Uterus (tissue), 4 donors: Measurements from ENCODE around the gene AEBP1. TPM values are rescaled to one million over a fixed set of nuclear protein-coding genes. Genes with fewer than 3 reads are reported as not detected.

ENCODE experiments used
- DNase-seq, 2 donors: peaks; one replicate each; pipeline ENCODE4 v3.0.0-alpha.2; 2019 to 2020
- H3K27ac ChIP-seq, 2 donors: fragments of 200-600 bp; sonication (generic); 1 replicate in 1 of 2; 2 replicates in 1 of 2; pipeline ENCODE4 v1.5.1; 2016 to 2018
- H3K27me3 ChIP-seq, 2 donors: fragments of 200-600 bp; sonication (generic); one replicate each; pipeline ENCODE4 v1.5.1; 2018 to 2019; ENCODE audit warnings: control low read depth in 1 of 2
- H3K36me3 ChIP-seq, 2 donors: fragments of 200-600 bp; sonication (generic); one replicate each; pipeline ENCODE4 v1.5.1; 2019; ENCODE audit warnings: control low read depth in 1 of 2
- H3K4me1 ChIP-seq, 2 donors: fragments of 200-600 bp; sonication (generic); one replicate each; pipeline ENCODE4 v1.5.1; 2018 to 2019; ENCODE audit warnings: control low read depth in 1 of 2
- H3K4me3 ChIP-seq, 2 donors: fragments of 200-600 bp; sonication (generic); 1 replicate in 1 of 2; 2 replicates in 1 of 2; pipeline ENCODE4 v1.5.1; 2018 to 2019; ENCODE audit warnings: mild to moderate bottlenecking in 1 of 2
- H3K9me3 ChIP-seq, 2 donors: fragments of 200-600 bp; sonication (generic); one replicate each; pipeline ENCODE4 v1.5.1; 2019; ENCODE audit warnings: control low read depth in 1 of 2
- POLR2A ChIP-seq, 2 donors: fragments of 450-650 bp; IDR thresholded peaks; one replicate each; pipeline ENCODE4 v1.6.1; 2016; ENCODE audit warnings: antibody characterized with exemption in 2 of 2, mild to moderate bottlenecking in 1 of 2, moderate library complexity in 1 of 2
- intact Hi-C: fragments of 100-400 bp; cut with DNase I; formaldehyde crosslinking; loops from one replicate; pipeline ENCODE4 v1.15.1; 2023; ENCODE audit warnings: low total_unique reads
- total RNA-seq, 4 donors: library from RNA; depleted of rRNA in 3 of 4; stranded (reverse); fragments of >200 nt in 3 of 4; gene quantifications; one replicate each; pipeline versions ENCODE4 v1.1.0 to v1.2.4, GENCODE V29; 2014 to 2023
- TF ChIP-seq, protein P1 (sequence below), 4 experiments: fragments of 200-600 bp in 2 of 4; fragments of 450-650 bp in 2 of 4; sonication (generic) in 2 of 4; IDR thresholded peaks; one replicate each; pipeline ENCODE4 v1.5.1; 2016 to 2019; ENCODE audit warnings: antibody characterized with exemption in 4 of 4, mild to moderate bottlenecking in 2 of 4, moderate library complexity in 1 of 4
- donor health status: DM: yes; HTN: yes; CAD: no.

The AEBP1 gene
- total RNA-seq, 4 donors from 2014 or later, result 88.9 to 395 (median 303) TPM

- no peaks in the 10 kb centered on the region for H3K9me3 ChIP-seq
- intact Hi-C loops, result no loop called here
- no peaks in the 10 kb centered on the region for H3K36me3 ChIP-seq
- H3K4me3 ChIP-seq, result no peak overlapping the region
- no peaks in the 10 kb centered on the region for H3K27me3 ChIP-seq
- TF ChIP-seq, protein P1, sequence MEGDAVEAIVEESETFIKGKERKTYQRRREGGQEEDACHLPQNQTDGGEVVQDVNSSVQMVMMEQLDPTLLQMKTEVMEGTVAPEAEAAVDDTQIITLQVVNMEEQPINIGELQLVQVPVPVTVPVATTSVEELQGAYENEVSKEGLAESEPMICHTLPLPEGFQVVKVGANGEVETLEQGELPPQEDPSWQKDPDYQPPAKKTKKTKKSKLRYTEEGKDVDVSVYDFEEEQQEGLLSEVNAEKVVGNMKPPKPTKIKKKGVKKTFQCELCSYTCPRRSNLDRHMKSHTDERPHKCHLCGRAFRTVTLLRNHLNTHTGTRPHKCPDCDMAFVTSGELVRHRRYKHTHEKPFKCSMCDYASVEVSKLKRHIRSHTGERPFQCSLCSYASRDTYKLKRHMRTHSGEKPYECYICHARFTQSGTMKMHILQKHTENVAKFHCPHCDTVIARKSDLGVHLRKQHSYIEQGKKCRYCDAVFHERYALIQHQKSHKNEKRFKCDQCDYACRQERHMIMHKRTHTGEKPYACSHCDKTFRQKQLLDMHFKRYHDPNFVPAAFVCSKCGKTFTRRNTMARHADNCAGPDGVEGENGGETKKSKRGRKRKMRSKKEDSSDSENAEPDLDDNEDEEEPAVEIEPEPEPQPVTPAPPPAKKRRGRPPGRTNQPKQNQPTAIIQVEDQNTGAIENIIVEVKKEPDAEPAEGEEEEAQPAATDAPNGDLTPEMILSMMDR (IDR thresholded peaks at IDR 0.05), result no peak
- no peak for TF ChIP-seq POLR2A (IDR thresholded peaks at IDR 0.05)
- peaks cover 0 to 3% of the 10 kb centered on the region in 2 donors for H3K4me1 ChIP-seq
- DNase-seq, result no peak
- H3K27ac ChIP-seq, result no peak overlapping the region
Observed at GRCh38 chr7:44117801-44118429, 13.8 kb downstream of the AEBP1 start.

DNA sequence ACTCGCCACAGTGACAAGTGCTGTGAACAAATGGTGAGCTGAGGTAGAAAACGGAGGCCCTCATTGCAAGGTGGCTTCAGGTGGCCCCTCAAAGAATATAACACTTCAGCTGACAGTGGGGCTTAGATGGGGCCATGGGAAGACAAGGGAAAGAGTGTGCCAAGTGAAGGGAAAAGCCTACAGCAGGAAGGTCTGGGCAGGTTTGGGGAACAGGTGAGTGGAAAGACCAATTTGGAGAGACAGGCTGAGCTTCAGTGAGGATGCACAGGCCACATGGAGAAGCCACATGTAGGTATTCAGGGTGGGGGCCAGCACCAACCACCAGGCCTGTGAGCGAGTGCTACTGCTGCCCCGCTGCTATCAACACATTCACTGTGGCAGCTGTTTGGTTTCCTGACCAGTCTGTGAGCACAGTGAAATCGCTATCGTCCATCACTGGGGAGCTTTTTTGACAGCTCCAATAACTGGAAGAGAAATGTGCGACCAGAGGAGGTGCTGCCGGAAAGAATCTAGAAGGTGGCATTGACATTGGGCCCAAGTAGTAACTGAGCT is 15.8 kb downstream of the AEBP1 start:
- DNase-seq, result no peak
- intact Hi-C loops, result no loop called here
- peaks cover 0 to 3% of the 10 kb centered on the region in 2 donors for H3K4me1 ChIP-seq
- no peak for TF ChIP-seq POLR2A (IDR thresholded peaks at IDR 0.05)
- TF ChIP-seq, protein P1 (IDR thresholded peaks at IDR 0.05), result no peak
- no peak overlapping the region for H3K27ac ChIP-seq
- H3K27me3 ChIP-seq, result no peaks in the 10 kb centered on the region
- no peaks in the 10 kb centered on the region for H3K9me3 ChIP-seq
- H3K36me3 ChIP-seq, result no peaks in the 10 kb centered on the region
- H3K4me3 ChIP-seq, result no peak overlapping the region

DNA sequence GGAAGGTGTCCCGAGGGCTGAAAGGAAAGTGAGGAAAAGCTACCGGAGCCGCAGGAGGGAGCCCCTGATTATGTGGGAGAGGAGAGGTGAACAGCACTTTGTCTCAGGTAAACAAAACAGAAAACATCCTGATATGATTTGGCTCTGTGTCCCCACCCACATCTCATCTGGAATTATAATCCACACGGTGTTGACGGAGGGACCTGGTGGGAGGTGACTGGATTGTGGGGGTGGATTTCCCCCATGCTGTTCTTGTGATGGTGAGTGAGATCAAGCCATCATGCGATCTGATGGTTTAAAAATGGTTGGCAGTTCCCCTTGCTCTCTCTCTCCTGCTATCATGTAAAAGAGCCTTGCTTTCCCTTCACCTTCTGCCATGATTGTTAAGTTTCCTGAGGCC is 16.2 kb downstream of the AEBP1 start:
- DNase-seq, result no peak
- H3K4me1 ChIP-seq, result peaks cover 0 to 3% of the 10 kb centered on the region in 2 donors
- no peaks in the 10 kb centered on the region for H3K9me3 ChIP-seq
- H3K27ac ChIP-seq, result no peak overlapping the region
- intact Hi-C loops, result no loop called here
- H3K27me3 ChIP-seq, result no peaks in the 10 kb centered on the region
- TF ChIP-seq, protein P1 (IDR thresholded peaks at IDR 0.05), result no peak
- TF ChIP-seq POLR2A (IDR thresholded peaks at IDR 0.05), result no peak
- no peak overlapping the region for H3K4me3 ChIP-seq
- no peaks in the 10 kb centered on the region for H3K36me3 ChIP-seq

DNA sequence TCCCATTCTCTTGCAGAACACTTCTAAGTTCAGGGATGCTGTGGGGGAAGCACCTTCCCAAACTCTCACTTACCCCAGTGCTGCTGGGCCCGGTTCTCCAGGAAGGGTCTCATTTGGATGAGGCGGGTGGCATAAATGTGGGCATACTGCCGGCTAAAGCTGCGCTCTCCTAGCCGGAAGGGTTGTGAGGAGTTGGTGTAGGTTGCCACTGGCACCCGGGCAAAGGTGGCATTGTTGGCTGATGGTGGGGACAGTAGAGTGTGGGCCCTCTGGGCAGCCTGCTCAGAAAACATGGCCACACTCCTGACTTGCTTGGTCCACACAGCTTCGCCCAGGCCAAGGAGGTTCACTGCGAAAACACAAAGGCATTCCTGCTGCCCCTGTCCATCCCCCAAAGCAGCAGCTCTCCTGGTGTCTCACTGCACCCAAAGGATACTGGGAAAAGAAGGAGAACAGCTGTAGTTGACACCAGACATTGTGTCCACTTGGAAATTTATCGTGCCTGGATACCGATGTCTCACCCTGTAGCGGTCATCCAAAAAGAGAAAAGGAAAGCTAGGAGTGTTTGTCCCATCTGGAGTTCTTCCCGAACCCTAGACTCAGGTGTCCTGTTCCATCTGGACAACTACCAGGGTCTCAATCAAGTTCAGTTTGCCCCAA is 17.7 kb downstream of the AEBP1 start:
- H3K27ac ChIP-seq, result peak overlapping the region in 1 of 2 donors; percentile 92
- intact Hi-C loops, result no loop called here
- H3K27me3 ChIP-seq, result no peaks in the 10 kb centered on the region
- peak overlapping the region in 1 of 2 donors; percentile 97 for H3K4me3 ChIP-seq
- DNase-seq, result no peak
- TF ChIP-seq POLR2A (IDR thresholded peaks at IDR 0.05), result no peak
- TF ChIP-seq, protein P1 (IDR thresholded peaks at IDR 0.05), result no peak
- peaks cover 0 to 3% of the 10 kb centered on the region in 2 donors for H3K4me1 ChIP-seq
- no peaks in the 10 kb centered on the region for H3K36me3 ChIP-seq
- H3K9me3 ChIP-seq, result no peaks in the 10 kb centered on the region

GRCh38 chr7:44122529-44122928 is 18.4 kb downstream of the AEBP1 start:
- no peaks in the 10 kb centered on the region for H3K9me3 ChIP-seq
- no peak for DNase-seq
- peak overlapping the region; percentile 60 to 92 for H3K27ac ChIP-seq
- peak overlapping the region; percentile 56 to 97 for H3K4me3 ChIP-seq
- TF ChIP-seq POLR2A (IDR thresholded peaks at IDR 0.05), result no peak
- TF ChIP-seq, protein P1 (IDR thresholded peaks at IDR 0.05), result no peak
- H3K4me1 ChIP-seq, result peaks cover 0 to 3% of the 10 kb centered on the region in 2 donors
- no peaks in the 10 kb centered on the region for H3K36me3 ChIP-seq
- intact Hi-C loops, result no loop called here
- H3K27me3 ChIP-seq, result no peaks in the 10 kb centered on the region
